Spleen (tissue), 7 donors: Measurements from ENCODE around the gene FAM72D.
"Not testable (repeated sequence)": the region's sequence is repeated elsewhere in the genome, so short reads cannot be mapped to it uniquely, and the experiment has no call there.

Source experiments
- POLR2A ChIP-seq, 3 donors: fragments of 450-650 bp; IDR thresholded peaks; one replicate each; pipeline ENCODE4 v1.5.1; 2017; ENCODE audit warnings: antibody characterized with exemption in 3 of 3, mild to moderate bottlenecking in 1 of 3
- POLR2AphosphoS5 ChIP-seq, 3 donors: sonication (generic); formaldehyde crosslinking; IDR thresholded peaks; one replicate each; pipeline ENCODE4 v1.5.1; 2017; ENCODE audit warnings: antibody characterized with exemption in 3 of 3
- TF ChIP-seq, protein P1 (sequence below), 11 experiments: fragments of 200-600 bp in 7 of 11; fragments of 450-650 bp in 4 of 11; sonication (generic) in 4 of 11; IDR thresholded peaks in 8 of 11; conservative IDR thresholded peaks in 3 of 11; 1 replicate in 7 of 11; 2 replicates in 4 of 11; pipeline versions ENCODE4 v1.4.0 to v1.8.0; 2016 to 2021; ENCODE audit warnings: antibody characterized with exemption in 11 of 11, inconsistent platforms in 4 of 11, mild to moderate bottlenecking in 1 of 11
- donor health status: DM: no; HTN: no; CAD: no; lungs with moderate emphysema.
- donor health status: DM: no; HTN: no; CAD: no.
- donor health status: DM: no; HTN: no; CAD: no.

DNA sequence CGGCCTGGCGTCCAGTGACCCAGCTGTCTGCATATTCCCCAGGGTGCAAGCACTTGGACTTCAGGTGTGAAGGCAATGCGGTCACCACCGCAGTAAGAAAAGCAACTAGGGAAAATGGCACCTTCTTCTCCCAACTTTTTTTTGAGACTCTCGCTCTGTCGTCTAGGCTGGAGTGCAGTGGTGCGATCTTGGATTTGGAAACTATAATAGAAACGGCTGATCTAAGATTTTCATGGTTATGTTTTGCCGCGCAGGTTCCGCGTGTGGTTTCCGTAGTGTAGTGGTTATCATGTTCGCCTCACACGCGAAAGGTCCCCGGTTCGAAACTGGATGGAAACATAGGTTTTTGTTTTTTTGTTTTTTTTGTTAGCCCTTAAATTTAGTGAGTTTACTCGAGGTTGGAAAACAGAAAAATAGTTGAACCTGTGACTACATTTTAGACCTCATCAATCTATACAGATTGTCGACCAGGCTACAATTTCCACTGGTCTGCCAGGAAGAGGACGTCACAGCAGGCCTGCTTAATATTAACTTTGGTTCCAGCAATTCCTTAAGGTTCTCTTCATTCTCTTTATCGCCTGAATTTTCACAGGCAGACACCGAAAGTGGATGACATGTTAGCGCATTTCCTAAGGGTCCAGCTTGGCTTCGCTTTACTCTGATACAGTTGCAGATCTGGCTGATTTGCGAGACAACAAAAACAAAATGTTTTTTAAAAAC lies 61.3 kb downstream of the FAM72D start:
- TF ChIP-seq, protein P1, sequence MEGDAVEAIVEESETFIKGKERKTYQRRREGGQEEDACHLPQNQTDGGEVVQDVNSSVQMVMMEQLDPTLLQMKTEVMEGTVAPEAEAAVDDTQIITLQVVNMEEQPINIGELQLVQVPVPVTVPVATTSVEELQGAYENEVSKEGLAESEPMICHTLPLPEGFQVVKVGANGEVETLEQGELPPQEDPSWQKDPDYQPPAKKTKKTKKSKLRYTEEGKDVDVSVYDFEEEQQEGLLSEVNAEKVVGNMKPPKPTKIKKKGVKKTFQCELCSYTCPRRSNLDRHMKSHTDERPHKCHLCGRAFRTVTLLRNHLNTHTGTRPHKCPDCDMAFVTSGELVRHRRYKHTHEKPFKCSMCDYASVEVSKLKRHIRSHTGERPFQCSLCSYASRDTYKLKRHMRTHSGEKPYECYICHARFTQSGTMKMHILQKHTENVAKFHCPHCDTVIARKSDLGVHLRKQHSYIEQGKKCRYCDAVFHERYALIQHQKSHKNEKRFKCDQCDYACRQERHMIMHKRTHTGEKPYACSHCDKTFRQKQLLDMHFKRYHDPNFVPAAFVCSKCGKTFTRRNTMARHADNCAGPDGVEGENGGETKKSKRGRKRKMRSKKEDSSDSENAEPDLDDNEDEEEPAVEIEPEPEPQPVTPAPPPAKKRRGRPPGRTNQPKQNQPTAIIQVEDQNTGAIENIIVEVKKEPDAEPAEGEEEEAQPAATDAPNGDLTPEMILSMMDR (IDR thresholded peaks at IDR 0.05 in 8 of 11, conservative IDR thresholded peaks at IDR 0.05 in 3 of 11) = not testable (repeated sequence)
- TF ChIP-seq POLR2A, POLR2AphosphoS5 (IDR thresholded peaks at IDR 0.05): not testable (repeated sequence)
